Smooth muscle cell (in vitro differentiated cells): ENCODE results near the gene FGF18. TPM values are rescaled to one million over a fixed set of nuclear protein-coding genes. Genes with fewer than 3 reads are reported as not detected.

Experiments used
- DNase-seq: peaks from one replicate; lab custom pipeline; 2025; ENCODE audit not compliant: unreplicated experiment; lab: John Stamatoyannopoulos, UW
- H2AFZ ChIP-seq: fragments of 200-600 bp; sonication (generic); 2 replicates; pipeline ENCODE4 v1.6.0; 2016; ENCODE audit warnings: antibody characterized with exemption, low read depth, mild to moderate bottlenecking
- H3F3A ChIP-seq: fragments of 200-600 bp; sonication (generic); 2 replicates; pipeline ENCODE4 v1.6.0; 2017; ENCODE audit warnings: antibody characterized with exemption, low read depth
- H3K27ac ChIP-seq: fragments of 200-600 bp; sonication (generic); 2 replicates; pipeline ENCODE4 v1.5.1; 2016; ENCODE audit warnings: low read depth, mild to moderate bottlenecking
- H3K27me3 ChIP-seq: fragments of 200-600 bp; sonication (generic); 2 replicates; pipeline ENCODE4 v1.6.1; 2016; ENCODE audit warnings: low read depth, mild to moderate bottlenecking
- H3K36me3 ChIP-seq: fragments of 200-600 bp; sonication (generic); 2 replicates; pipeline ENCODE4 v1.5.1; 2016; ENCODE audit warnings: low read depth
- H3K4me1 ChIP-seq: fragments of 200-600 bp; sonication (generic); 2 replicates; pipeline ENCODE4 v1.5.1; 2016; ENCODE audit warnings: low read depth
- H3K4me2 ChIP-seq: fragments of 200-600 bp; sonication (generic); 2 replicates; pipeline ENCODE4 v1.6.0; 2016; ENCODE audit warnings: mild to moderate bottlenecking
- H3K4me3 ChIP-seq: fragments of 200-600 bp; sonication (generic); 2 replicates; pipeline ENCODE4 v1.5.1; 2016; ENCODE audit warnings: mild to moderate bottlenecking
- H3K79me2 ChIP-seq: fragments of 200-600 bp; sonication (generic); 2 replicates; pipeline ENCODE4 v1.6.0; 2016; ENCODE audit warnings: low read depth, mild to moderate bottlenecking
- H3K9ac ChIP-seq: fragments of 200-600 bp; sonication (generic); 2 replicates; pipeline ENCODE4 v1.6.0; 2016; ENCODE audit warnings: low read depth
- H3K9me3 ChIP-seq: fragments of 200-600 bp; sonication (generic); replicated peaks from 2 replicates; pipeline ENCODE4 v1.5.1; 2016; ENCODE audit warnings: low read depth
- H4K20me1 ChIP-seq: fragments of 200-600 bp; sonication (generic); 2 replicates; pipeline ENCODE4 v1.6.0; 2016; ENCODE audit warnings: low read depth
- CTCF ChIP-seq: fragments of 200-600 bp; sonication (generic); IDR thresholded peaks from 2 replicates; pipeline ENCODE4 v1.5.1; 2017; ENCODE audit warnings: borderline replicate concordance, mild to moderate bottlenecking, antibody characterized with exemption; ENCODE audit not compliant: insufficient read depth, poor library complexity, severe bottlenecking
- WGBS: methylation state at CpG from one replicate; pipeline ENCODE4 v1.1.7; 2016; ENCODE audit warnings: low lambda C conversion rate; 5-methylcytosine and 5-hydroxymethylcytosine counted together
- polyA plus RNA-seq: library from polyadenylated mRNA; unstranded; fragments of >200 nt; fragmentation: Nextera tagmentation; extraction: Ambion mirVana; gene quantifications from 2 replicates; pipeline ENCODE4 v1.2.1, GENCODE V29; 2016
- total RNA-seq: library from RNA; depleted of rRNA; stranded (reverse); fragments of >200 nt; gene quantifications from 2 replicates; pipeline ENCODE4 v1.2.3, GENCODE V29; 2014

Gene FGF18
- total and polyA plus RNA-seq, 2 experiments from 2014 or later, result 0.21 TPM; not detected in 1

DNA sequence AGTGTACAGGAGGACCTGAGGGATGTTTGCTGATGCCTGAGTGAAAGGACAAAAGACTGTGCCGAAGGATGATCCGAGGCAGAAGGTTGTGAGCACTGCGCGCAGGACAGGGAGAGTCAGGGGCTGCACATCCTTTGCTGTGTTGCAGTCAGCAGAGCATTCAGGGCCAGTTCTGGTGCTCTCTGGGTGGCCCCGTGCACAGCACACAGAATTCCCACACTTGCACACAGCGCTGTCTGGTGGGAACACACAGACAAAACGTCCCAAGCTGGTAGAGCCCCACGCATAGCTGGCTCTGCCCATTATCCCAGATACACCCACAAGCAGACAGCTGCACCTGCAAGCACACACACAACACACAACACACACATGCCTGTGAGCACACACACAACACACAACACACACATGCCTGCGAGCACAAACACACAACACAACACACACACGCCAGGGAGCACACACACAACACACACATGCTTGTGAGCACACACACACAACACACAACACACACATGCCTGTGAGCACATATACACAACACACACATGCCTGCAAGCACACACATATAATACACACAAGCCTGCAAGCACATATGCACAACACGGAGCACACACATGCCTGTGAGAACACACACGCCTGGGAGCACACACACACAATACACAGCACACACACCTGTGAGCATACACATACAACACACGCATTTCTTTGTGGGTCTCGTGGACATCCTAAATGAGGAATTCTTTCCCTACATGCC is 74.4 kb downstream of the FGF18 start:
- 84% methylated on average over 14 of the region's 14 CpGs for WGBS

GRCh38 chr5:171494452-171495121 is 75.1 kb downstream of the FGF18 start:
- H3K4me2 ChIP-seq, result peak overlapping the region; percentile 83
- peak overlapping the region; percentile 63 for H3K27ac ChIP-seq
- H4K20me1 ChIP-seq, result no peaks in the 10 kb centered on the region
- H3K79me2 ChIP-seq, result no peaks in the 10 kb centered on the region
- H3K27me3 ChIP-seq, result no peaks in the 10 kb centered on the region
- H3F3A ChIP-seq, result peaks cover 14% of the 10 kb centered on the region
- no peaks in the 10 kb centered on the region for H3K36me3 ChIP-seq
- H3K9ac ChIP-seq, result peak overlapping the region; percentile 51
- DNase-seq, result peak; percentile 54
- peaks cover 16% of the 10 kb centered on the region for H3K4me1 ChIP-seq
- 3% methylated on average over 17 of the region's 17 CpGs for WGBS
- H3K4me3 ChIP-seq, result peak overlapping the region; percentile 26
- peak overlapping the region; percentile 89 for H2AFZ ChIP-seq
- H3K9me3 ChIP-seq, result no peaks in the 10 kb centered on the region
- TF ChIP-seq CTCF, result no peak

More for the DNA sequence above, 74.4 kb downstream of the FGF18 start:
- Histone ChIP-seq H4K20me1 (no peaks in the 10 kb centered on the region), H3K27ac (peak overlapping the region; percentile 63), H3K9me3 (no peaks in the 10 kb centered on the region), H3K79me2 (no peaks in the 10 kb centered on the region), H3K4me1 (peaks cover 16% of the 10 kb centered on the region), H3K36me3 (no peaks in the 10 kb centered on the region), H3K4me2 (peak overlapping the region; percentile 83), H2AFZ (peak overlapping the region; percentile 89), H3K9ac (no peak overlapping the region), H3K4me3 (no peak overlapping the region), H3K27me3 (no peaks in the 10 kb centered on the region), H3F3A (peaks cover 14% of the 10 kb centered on the region)
- no peak for TF ChIP-seq CTCF
- no peak for DNase-seq

DNA sequence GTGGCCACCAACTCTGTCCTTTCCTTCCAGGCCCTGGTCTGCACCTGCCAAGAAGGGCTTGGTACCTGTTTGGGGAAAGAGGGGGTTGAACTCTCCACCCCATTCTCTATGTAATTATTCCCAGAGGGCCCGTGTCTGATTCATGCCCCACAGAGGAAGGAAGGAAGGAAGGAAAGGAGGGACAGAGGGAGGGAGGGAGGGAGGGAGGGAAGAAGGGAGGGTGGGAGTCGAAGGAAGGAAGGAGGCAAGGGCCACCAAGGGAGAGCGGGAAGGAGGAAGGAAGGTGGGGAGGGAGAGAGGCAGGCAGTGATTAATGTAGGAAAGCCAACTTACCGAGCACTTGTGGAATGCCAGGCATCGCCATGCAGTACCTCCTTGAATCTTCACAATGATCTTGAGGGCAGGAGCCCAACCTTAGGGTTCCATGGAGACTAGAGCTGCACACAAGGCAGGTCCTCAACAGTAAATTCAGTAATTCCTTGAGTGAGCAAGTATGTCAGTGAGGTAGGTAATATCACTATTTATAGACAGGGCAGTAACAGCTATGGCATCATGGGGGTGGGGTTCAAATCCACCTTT is 75.8 kb downstream of the FGF18 start:
- peak overlapping the region; percentile 63 for H3K27ac ChIP-seq
- 44% methylated on average over 2 of the region's 5 CpGs for WGBS

More for the DNA sequence above, 75.8 kb downstream of the FGF18 start:
- peak overlapping the region; percentile 83 for H3K4me2 ChIP-seq
- H3K4me3 ChIP-seq, result peak overlapping the region; percentile 26
- no peaks in the 10 kb centered on the region for H3K9me3 ChIP-seq
- TF ChIP-seq CTCF, result no peak
- H3K4me1 ChIP-seq, result peaks cover 16% of the 10 kb centered on the region
- H3K79me2 ChIP-seq, result no peaks in the 10 kb centered on the region
- H3F3A ChIP-seq, result peaks cover 14% of the 10 kb centered on the region
- no peaks in the 10 kb centered on the region for H3K36me3 ChIP-seq
- H3K9ac ChIP-seq, result no peak overlapping the region
- H3K27me3 ChIP-seq, result no peaks in the 10 kb centered on the region
- DNase-seq, result no peak
- H4K20me1 ChIP-seq, result no peaks in the 10 kb centered on the region
- H2AFZ ChIP-seq, result peak overlapping the region; percentile 89
